HG03025 (cell line): ENCODE results near the gene AIM2.
"Not testable (repeated sequence)": the region's sequence is repeated elsewhere in the genome, so short reads cannot be mapped to it uniquely, and the experiment has no call there.

Experiments
- ATAC-seq: cut with Tn5 transposase; IDR thresholded peaks from one replicate; pipeline ENCODE4 v1.9.1; 2021; ENCODE audit warnings: mild to moderate bottlenecking, moderate library complexity; ENCODE audit not compliant: unreplicated experiment, low FRiP score

Gene AIM2

GRCh38 chr1:159026841-159027240 lies 49.7 kb downstream of the AIM2 start:
- ATAC-seq: not testable (repeated sequence)

DNA sequence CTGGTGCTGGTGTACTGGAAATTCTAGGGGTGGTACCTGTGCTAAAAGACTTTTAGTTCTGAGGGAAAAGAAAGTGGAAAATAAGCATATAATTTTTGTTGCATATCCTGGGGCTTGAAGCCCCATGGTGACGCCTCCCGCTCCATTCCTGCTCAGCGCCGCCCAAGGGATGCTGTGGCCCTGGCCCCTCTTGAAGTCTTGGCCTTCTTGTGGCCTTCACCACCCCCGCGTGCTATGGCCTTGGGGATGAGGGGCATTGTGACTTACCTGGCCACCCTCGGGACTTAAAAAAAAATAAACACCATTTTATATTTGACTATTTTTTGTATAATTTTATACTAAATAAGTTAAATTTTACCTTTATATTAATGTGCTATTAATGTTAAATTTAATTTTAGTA lies 51.5 kb downstream of the AIM2 start:
- no peak for ATAC-seq

- ATAC-seq: no peak
Measured at GRCh38 chr1:159023723-159024122, 52.8 kb downstream of the AIM2 start.

GRCh38 chr1:159015440-159015909 lies 61.1 kb downstream of the AIM2 start:
- peak; percentile 92 for ATAC-seq

DNA sequence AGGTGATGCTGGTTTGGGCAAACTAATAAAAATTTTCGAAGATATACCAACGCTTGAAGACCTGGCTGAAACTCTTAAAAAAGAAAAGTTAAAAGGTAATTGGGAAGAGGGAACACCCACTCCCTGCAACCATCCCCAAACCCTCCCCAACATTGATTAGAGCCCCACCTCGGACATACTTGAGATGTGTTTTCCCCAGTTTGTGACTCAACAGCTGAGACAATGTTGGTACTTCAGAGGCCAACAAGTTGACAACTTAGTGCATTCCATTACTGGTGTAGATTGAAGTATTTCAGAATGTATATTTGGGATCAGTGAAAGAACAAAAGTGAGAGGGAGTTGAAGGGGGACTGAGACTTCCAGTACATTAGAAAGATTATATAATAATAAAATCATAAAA lies 61.7 kb downstream of the AIM2 start:
- no peak for ATAC-seq

- ATAC-seq: no peak
Measured at GRCh38 chr1:159014003-159014571, 62.5 kb downstream of the AIM2 start.

DNA sequence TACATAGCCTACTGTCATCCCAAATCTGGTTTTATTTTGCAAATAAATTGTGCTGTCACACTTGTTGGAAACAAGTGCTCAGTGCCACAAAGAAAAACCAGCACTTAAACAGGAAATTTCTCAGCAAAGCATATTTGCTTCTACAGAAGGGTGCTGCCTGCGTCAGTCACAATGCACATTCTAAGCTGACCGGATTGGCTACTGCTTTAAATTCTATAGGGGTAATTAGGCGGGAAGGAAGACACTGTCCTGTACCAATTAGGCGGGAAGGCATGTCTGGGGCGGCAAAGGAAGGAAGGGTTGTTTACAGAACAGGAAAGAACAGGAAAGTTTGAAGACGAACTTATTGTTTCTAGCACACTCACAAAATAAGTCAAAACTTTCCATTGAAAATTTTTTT lies 64.1 kb downstream of the AIM2 start:
- ATAC-seq: no peak
